ENCODE data around the gene PTGES3. TPM values are rescaled to one million over a fixed set of nuclear protein-coding genes. Genes with fewer than 3 reads are reported as not detected.

The PTGES3 gene
- total RNA-seq, 1 experiment from 2014 or later = 394 TPM

DNA sequence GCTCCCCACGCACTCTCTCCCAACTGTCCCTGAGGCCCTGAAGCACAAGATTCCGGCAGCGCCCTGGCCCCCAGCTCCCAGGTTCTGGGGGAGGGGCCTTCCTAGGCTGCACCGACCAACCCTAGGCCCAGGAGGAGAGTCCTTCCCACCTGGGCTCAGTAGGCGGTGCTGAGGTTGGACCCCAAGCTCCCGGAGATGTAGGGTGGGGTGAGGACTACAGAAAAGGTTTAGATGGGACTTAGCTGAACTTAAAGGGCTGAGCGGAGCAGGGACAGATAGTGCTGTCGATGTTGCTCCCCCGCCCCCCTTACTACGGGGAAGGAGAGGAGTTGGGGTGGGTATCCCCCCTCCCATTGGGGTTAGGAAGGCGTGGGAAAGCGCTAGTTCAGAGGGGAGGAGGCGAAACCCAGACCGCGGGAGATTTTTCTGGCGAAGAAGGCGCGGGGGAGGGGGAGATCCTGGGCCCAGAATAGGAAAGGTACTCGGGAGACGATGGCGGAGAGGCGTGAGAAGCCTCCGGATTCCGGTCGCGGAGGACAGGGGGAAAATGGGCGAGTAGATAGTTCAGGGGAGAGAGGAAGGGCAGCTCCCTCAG is 53.7 kb downstream of the PTGES3 start (continued):
- TF ChIP-seq, protein P1, sequence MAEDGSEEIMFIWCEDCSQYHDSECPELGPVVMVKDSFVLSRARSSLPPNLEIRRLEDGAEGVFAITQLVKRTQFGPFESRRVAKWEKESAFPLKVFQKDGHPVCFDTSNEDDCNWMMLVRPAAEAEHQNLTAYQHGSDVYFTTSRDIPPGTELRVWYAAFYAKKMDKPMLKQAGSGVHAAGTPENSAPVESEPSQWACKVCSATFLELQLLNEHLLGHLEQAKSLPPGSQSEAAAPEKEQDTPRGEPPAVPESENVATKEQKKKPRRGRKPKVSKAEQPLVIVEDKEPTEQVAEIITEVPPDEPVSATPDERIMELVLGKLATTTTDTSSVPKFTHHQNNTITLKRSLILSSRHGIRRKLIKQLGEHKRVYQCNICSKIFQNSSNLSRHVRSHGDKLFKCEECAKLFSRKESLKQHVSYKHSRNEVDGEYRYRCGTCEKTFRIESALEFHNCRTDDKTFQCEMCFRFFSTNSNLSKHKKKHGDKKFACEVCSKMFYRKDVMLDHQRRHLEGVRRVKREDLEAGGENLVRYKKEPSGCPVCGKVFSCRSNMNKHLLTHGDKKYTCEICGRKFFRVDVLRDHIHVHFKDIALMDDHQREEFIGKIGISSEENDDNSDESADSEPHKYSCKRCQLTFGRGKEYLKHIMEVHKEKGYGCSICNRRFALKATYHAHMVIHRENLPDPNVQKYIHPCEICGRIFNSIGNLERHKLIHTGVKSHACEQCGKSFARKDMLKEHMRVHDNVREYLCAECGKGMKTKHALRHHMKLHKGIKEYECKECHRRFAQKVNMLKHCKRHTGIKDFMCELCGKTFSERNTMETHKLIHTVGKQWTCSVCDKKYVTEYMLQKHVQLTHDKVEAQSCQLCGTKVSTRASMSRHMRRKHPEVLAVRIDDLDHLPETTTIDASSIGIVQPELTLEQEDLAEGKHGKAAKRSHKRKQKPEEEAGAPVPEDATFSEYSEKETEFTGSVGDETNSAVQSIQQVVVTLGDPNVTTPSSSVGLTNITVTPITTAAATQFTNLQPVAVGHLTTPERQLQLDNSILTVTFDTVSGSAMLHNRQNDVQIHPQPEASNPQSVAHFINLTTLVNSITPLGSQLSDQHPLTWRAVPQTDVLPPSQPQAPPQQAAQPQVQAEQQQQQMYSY (CRISPR knock-in tag; IDR thresholded peaks at IDR 0.05) = no peak
- TF ChIP-seq ZNF396 (CRISPR knock-in tag; IDR thresholded peaks at IDR 0.05; ENCODE audit: borderline replicate concordance) (no peak), TEAD1 (CRISPR knock-in tag; IDR thresholded peaks at IDR 0.05) (no peak; the same call in 1 of the 2 replicates), FOXK1 (CRISPR knock-in tag; IDR thresholded peaks at IDR 0.05) (peak; percentile 17; the same call in 1 of the 2 replicates), TEAD4 (CRISPR knock-in tag; IDR thresholded peaks at IDR 0.05) (no peak), CREB1 (CRISPR knock-in tag; IDR thresholded peaks at IDR 0.05) (no peak), GABPB1 (CRISPR knock-in tag; IDR thresholded peaks at IDR 0.05) (no peak), CREM (CRISPR knock-in tag; IDR thresholded peaks at IDR 0.05) (no peak), ZNF263 (CRISPR knock-in tag; IDR thresholded peaks at IDR 0.05; ENCODE audit: low read depth) (no peak), NFYB (CRISPR knock-in tag; conservative IDR thresholded peaks at IDR 0.05; ENCODE audit: low read depth) (peak; percentile 23; the same call in 1 of the 2 replicates), SOX15 (CRISPR knock-in tag; IDR thresholded peaks at IDR 0.05) (no peak), FOXJ3 (CRISPR knock-in tag; IDR thresholded peaks at IDR 0.05; ENCODE audit: borderline replicate concordance) (no peak), ZNF423 (CRISPR knock-in tag; IDR thresholded peaks at IDR 0.05) (peak; percentile 62; the same call in 1 of the 2 replicates), ETV6 (CRISPR knock-in tag; IDR thresholded peaks at IDR 0.05) (no peak), MYBL2 (CRISPR knock-in tag; IDR thresholded peaks at IDR 0.05) (no peak), SMAD3 (CRISPR knock-in tag; IDR thresholded peaks at IDR 0.05; ENCODE audit: borderline replicate concordance) (no peak)
- TF ChIP-seq, protein P2, sequence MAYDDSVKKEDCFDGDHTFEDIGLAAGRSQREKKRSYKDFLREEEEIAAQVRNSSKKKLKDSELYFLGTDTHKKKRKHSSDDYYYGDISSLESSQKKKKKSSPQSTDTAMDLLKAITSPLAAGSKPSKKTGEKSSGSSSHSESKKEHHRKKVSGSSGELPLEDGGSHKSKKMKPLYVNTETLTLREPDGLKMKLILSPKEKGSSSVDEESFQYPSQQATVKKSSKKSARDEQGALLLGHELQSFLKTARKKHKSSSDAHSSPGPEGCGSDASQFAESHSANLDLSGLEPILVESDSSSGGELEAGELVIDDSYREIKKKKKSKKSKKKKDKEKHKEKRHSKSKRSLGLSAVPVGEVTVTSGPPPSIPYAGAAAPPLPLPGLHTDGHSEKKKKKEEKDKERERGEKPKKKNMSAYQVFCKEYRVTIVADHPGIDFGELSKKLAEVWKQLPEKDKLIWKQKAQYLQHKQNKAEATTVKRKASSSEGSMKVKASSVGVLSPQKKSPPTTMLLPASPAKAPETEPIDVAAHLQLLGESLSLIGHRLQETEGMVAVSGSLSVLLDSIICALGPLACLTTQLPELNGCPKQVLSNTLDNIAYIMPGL (CRISPR knock-in tag; IDR thresholded peaks at IDR 0.05) = no peak
- TF ChIP-seq, protein P3, sequence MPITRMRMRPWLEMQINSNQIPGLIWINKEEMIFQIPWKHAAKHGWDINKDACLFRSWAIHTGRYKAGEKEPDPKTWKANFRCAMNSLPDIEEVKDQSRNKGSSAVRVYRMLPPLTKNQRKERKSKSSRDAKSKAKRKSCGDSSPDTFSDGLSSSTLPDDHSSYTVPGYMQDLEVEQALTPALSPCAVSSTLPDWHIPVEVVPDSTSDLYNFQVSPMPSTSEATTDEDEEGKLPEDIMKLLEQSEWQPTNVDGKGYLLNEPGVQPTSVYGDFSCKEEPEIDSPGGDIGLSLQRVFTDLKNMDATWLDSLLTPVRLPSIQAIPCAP (CRISPR knock-in tag; IDR thresholded peaks at IDR 0.05) = no peak
- TF ChIP-seq, protein P4, sequence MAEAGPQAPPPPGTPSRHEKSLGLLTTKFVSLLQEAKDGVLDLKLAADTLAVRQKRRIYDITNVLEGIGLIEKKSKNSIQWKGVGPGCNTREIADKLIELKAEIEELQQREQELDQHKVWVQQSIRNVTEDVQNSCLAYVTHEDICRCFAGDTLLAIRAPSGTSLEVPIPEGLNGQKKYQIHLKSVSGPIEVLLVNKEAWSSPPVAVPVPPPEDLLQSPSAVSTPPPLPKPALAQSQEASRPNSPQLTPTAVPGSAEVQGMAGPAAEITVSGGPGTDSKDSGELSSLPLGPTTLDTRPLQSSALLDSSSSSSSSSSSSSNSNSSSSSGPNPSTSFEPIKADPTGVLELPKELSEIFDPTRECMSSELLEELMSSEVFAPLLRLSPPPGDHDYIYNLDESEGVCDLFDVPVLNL (CRISPR knock-in tag; IDR thresholded peaks at IDR 0.05; ENCODE audit: borderline replicate concordance, low read depth) = no peak
- TF ChIP-seq, protein P5, sequence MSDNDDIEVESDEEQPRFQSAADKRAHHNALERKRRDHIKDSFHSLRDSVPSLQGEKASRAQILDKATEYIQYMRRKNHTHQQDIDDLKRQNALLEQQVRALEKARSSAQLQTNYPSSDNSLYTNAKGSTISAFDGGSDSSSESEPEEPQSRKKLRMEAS (CRISPR knock-in tag; IDR thresholded peaks at IDR 0.05) = no peak
- TF ChIP-seq, protein P6, sequence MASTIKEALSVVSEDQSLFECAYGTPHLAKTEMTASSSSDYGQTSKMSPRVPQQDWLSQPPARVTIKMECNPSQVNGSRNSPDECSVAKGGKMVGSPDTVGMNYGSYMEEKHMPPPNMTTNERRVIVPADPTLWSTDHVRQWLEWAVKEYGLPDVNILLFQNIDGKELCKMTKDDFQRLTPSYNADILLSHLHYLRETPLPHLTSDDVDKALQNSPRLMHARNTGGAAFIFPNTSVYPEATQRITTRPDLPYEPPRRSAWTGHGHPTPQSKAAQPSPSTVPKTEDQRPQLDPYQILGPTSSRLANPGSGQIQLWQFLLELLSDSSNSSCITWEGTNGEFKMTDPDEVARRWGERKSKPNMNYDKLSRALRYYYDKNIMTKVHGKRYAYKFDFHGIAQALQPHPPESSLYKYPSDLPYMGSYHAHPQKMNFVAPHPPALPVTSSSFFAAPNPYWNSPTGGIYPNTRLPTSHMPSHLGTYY (CRISPR knock-in tag; IDR thresholded peaks at IDR 0.05) = no peak
- TF ChIP-seq, protein P7, sequence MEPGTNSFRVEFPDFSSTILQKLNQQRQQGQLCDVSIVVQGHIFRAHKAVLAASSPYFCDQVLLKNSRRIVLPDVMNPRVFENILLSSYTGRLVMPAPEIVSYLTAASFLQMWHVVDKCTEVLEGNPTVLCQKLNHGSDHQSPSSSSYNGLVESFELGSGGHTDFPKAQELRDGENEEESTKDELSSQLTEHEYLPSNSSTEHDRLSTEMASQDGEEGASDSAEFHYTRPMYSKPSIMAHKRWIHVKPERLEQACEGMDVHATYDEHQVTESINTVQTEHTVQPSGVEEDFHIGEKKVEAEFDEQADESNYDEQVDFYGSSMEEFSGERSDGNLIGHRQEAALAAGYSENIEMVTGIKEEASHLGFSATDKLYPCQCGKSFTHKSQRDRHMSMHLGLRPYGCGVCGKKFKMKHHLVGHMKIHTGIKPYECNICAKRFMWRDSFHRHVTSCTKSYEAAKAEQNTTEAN (CRISPR knock-in tag; IDR thresholded peaks at IDR 0.05) = 0 out of 2 replicates have a peak, but pooled peaks have one; percentile 57
- TF ChIP-seq, protein P8, sequence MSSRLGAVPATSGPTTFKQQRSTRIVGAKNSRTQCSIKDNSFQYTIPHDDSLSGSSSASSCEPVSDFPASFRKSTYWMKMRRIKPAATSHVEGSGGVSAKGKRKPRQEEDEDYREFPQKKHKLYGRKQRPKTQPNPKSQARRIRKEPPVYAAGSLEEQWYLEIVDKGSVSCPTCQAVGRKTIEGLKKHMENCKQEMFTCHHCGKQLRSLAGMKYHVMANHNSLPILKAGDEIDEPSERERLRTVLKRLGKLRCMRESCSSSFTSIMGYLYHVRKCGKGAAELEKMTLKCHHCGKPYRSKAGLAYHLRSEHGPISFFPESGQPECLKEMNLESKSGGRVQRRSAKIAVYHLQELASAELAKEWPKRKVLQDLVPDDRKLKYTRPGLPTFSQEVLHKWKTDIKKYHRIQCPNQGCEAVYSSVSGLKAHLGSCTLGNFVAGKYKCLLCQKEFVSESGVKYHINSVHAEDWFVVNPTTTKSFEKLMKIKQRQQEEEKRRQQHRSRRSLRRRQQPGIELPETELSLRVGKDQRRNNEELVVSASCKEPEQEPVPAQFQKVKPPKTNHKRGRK (CRISPR knock-in tag; IDR thresholded peaks at IDR 0.05; ENCODE audit: borderline replicate concordance) = no peak
